DOHH2 (cell line): ENCODE results near the gene HAGHL.

Experiments
- H3F3A ChIP-seq: fragments of 200-600 bp; sonication (generic), shearing (Covaris generic); 2 replicates; pipeline ENCODE4 v1.6.0; 2016; ENCODE audit warnings: antibody characterized with exemption, mild to moderate bottlenecking; ENCODE audit not compliant: control insufficient read depth, insufficient read depth
- H3K27ac ChIP-seq: fragments of 200-600 bp; sonication (generic); 2 replicates; pipeline ENCODE4 v1.5.1; 2014; ENCODE audit warnings: low read depth, mild to moderate bottlenecking, low read length, moderate library complexity
- H3K27me3 ChIP-seq: fragments of 200-600 bp; sonication (generic); 2 replicates; pipeline ENCODE4 v1.6.1; 2014; ENCODE audit warnings: mild to moderate bottlenecking, low read length, mixed read lengths; ENCODE audit not compliant: control insufficient read depth
- H3K36me3 ChIP-seq: fragments of 200-600 bp; sonication (generic); 2 replicates; pipeline ENCODE4 v1.6.1; 2014; ENCODE audit warnings: mild to moderate bottlenecking, low read length, moderate library complexity, mixed read lengths; ENCODE audit not compliant: control insufficient read depth
- H3K4me1 ChIP-seq: fragments of 200-600 bp; sonication (generic); 2 replicates; pipeline ENCODE4 v1.6.1; 2014; ENCODE audit warnings: mild to moderate bottlenecking, low read length, mixed read lengths; ENCODE audit not compliant: control insufficient read depth
- H3K4me2 ChIP-seq: fragments of 200-600 bp; sonication (generic); 2 replicates; pipeline ENCODE4 v1.6.0; 2014; ENCODE audit warnings: mild to moderate bottlenecking, low read length, moderate library complexity
- H3K4me3 ChIP-seq: fragments of 200-600 bp; sonication (generic); 2 replicates; pipeline ENCODE4 v1.5.1; 2014; ENCODE audit warnings: mild to moderate bottlenecking, low read length, mixed read lengths
- H3K79me2 ChIP-seq: fragments of 200-600 bp; sonication (generic); 2 replicates; pipeline ENCODE4 v1.6.1; 2014; ENCODE audit warnings: mild to moderate bottlenecking, low read length, mixed read lengths; ENCODE audit not compliant: control insufficient read depth
- H3K9me2 ChIP-seq: fragments of 200-600 bp; sonication (generic); replicated peaks from 2 replicates; pipeline ENCODE4 v1.6.1; 2014; ENCODE audit warnings: mild to moderate bottlenecking, low read length, mixed read lengths; ENCODE audit not compliant: control insufficient read depth
- H3K9me3 ChIP-seq: fragments of 200-600 bp; sonication (generic); 2 replicates; pipeline ENCODE4 v1.6.1; 2014; ENCODE audit warnings: antibody characterized with exemption, low read length, mixed read lengths; ENCODE audit not compliant: control insufficient read depth, insufficient read depth
- H4K20me1 ChIP-seq: fragments of 200-600 bp; sonication (generic); 2 replicates; pipeline ENCODE4 v1.6.0; 2014; ENCODE audit warnings: low read depth, mild to moderate bottlenecking, antibody characterized with exemption, low read length, moderate library complexity; ENCODE audit not compliant: control insufficient read depth, insufficient read depth
- CTCF ChIP-seq: fragments of 200-600 bp; sonication (generic); IDR thresholded peaks from one replicate; pipeline ENCODE4 v1.5.1; 2014; ENCODE audit warnings: antibody characterized with exemption, mild to moderate bottlenecking, low read depth, low read length; ENCODE audit not compliant: poor library complexity, severe bottlenecking
- EZH2phosphoT487 ChIP-seq: fragments of 200-600 bp; sonication (generic); IDR thresholded peaks from 2 replicates; pipeline ENCODE4 v1.6.1; 2017; ENCODE audit warnings: borderline replicate concordance, mild to moderate bottlenecking, antibody characterized with exemption, low read length, moderate library complexity, mixed read lengths

The HAGHL gene

GRCh38 chr16:685967-686366 is 40.9 kb upstream of the HAGHL start:
- H3K9me3 ChIP-seq = no peaks in the 10 kb centered on the region
- H3K27ac ChIP-seq = no peak overlapping the region
- H3K27me3 ChIP-seq = no peaks in the 10 kb centered on the region
- H3K79me2 ChIP-seq = peaks cover 51% of the 10 kb centered on the region
- TF ChIP-seq CTCF (peak; percentile 48), EZH2phosphoT487 (no peak)
- no peaks in the 10 kb centered on the region for H3F3A ChIP-seq
- peaks cover 53% of the 10 kb centered on the region for H3K4me1 ChIP-seq
- H3K4me3 ChIP-seq = no peak overlapping the region
- H3K4me2 ChIP-seq = no peak overlapping the region
- H4K20me1 ChIP-seq = peaks cover 16% of the 10 kb centered on the region
- H3K9me2 ChIP-seq = no peaks in the 10 kb centered on the region
- H3K36me3 ChIP-seq = peaks cover 55% of the 10 kb centered on the region

- H3K27ac ChIP-seq = no peak overlapping the region
- H3K4me2 ChIP-seq = no peak overlapping the region
- no peaks in the 10 kb centered on the region for H3K9me2 ChIP-seq
- peaks cover 44% of the 10 kb centered on the region for H3K79me2 ChIP-seq
- no peaks in the 10 kb centered on the region for H3K9me3 ChIP-seq
- H3K36me3 ChIP-seq = peaks cover 48% of the 10 kb centered on the region
- no peaks in the 10 kb centered on the region for H3K27me3 ChIP-seq
- peaks cover 46% of the 10 kb centered on the region for H3K4me1 ChIP-seq
- no peak overlapping the region for H3K4me3 ChIP-seq
- H4K20me1 ChIP-seq = peaks cover 9% of the 10 kb centered on the region
- H3F3A ChIP-seq = no peaks in the 10 kb centered on the region
- TF ChIP-seq EZH2phosphoT487 = no peak
- TF ChIP-seq CTCF = no peak
These were observed 40.2 kb upstream of the HAGHL start for GRCh38 chr16:686459-687260.

GRCh38 chr16:687499-687898 is 39.4 kb upstream of the HAGHL start:
- Histone ChIP-seq H3K4me1 (peaks cover 38% of the 10 kb centered on the region), H3K79me2 (peaks cover 36% of the 10 kb centered on the region), H3K36me3 (peaks cover 40% of the 10 kb centered on the region), H4K20me1 (peaks cover 7% of the 10 kb centered on the region; the same call in 1 of the 2 replicates), H3K9me3 (no peaks in the 10 kb centered on the region), H3K4me3 (no peak overlapping the region), H3K9me2 (no peaks in the 10 kb centered on the region), H3K27ac (no peak overlapping the region), H3K4me2 (no peak overlapping the region), H3F3A (peaks cover 4% of the 10 kb centered on the region), H3K27me3 (no peaks in the 10 kb centered on the region)
- TF ChIP-seq CTCF (no peak), EZH2phosphoT487 (no peak)
